ENCODE results near the gene FGF7.

DNA sequence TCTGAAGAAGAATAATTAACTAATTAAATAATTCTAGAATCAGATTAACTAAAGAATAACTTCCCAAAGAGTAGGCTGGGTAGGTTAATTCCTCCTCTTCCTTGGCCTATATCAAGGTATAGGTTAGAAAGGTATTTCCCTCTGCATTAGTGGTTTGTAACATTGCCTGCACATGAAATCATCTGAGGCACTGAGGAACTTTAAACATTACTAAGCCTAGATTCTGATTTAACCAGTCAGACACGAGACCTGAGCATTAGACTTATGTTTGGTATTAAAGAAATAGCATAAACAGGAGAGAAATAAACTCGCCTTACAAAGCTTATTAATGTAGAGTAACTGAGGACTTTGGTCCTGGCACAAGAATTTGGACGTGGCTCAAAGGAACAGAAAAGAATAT lies 84.2 kb downstream of the FGF7 start:
- no peak for TF ChIP-seq POLR2AphosphoS5 (IDR thresholded peaks at IDR 0.05; ENCODE audit: borderline replicate concordance, low read depth, low read length)
- TF ChIP-seq EZH2 (IDR thresholded peaks at IDR 0.05), result no peak
- no peak for TF ChIP-seq FOXP2 (optimal IDR thresholded peaks at IDR 0.05; ENCODE audit: control extremely low read depth, extremely low read length, insufficient read depth)
